B cell (primary cell): ENCODE measurements around the gene HS2ST1. TPM values are rescaled to one million over a fixed set of nuclear protein-coding genes. Genes with fewer than 3 reads are reported as not detected.
"Not testable (repeated sequence)": the region's sequence is repeated elsewhere in the genome, so short reads cannot be mapped to it uniquely, and the experiment has no call there.

Experiments used
- ATAC-seq: fragments of 200-7000 bp; cut with Tn5 transposase; one replicate; pipeline ENCODE4 v1.10.0; 2021; ENCODE audit warnings: low read depth, mild to moderate bottlenecking, moderate number of reproducible peaks, moderate library complexity
- CTCF ChIA-PET: fragments of 350-600 bp; sonication (Branson Sonifier 250); formaldehyde crosslinking; loops from one replicate; lab custom pipeline; 2021; ENCODE audit warnings: antibody characterized with exemption, inconsistent platforms; lab: Charles Lee
- POLR2A ChIA-PET: fragments of 350-600 bp; sonication (Branson Sonifier 250); formaldehyde crosslinking; loops from one replicate; lab custom pipeline; 2021; ENCODE audit warnings: antibody characterized with exemption; lab: Charles Lee
- DNase-seq: peaks from one replicate; pipeline ENCODE4 v3.0.0; 2013
- H2AFZ ChIP-seq: 2 replicates; pipeline ENCODE4 v1.6.1; 2012; ENCODE audit warnings: mild to moderate bottlenecking, low read depth, low read length; ENCODE audit not compliant: insufficient read depth, poor library complexity, severe bottlenecking
- H3K27ac ChIP-seq, 2 donors: 1 replicate in 1 of 2; 2 replicates in 1 of 2; pipeline ENCODE4 v1.5.1; 2012 to 2013; ENCODE audit warnings: low read length in 2 of 2, mild to moderate bottlenecking in 2 of 2, moderate library complexity in 1 of 2
- H3K27me3 ChIP-seq, 4 experiments: fragments of 200-600 bp in 1 of 4; sonication (generic) in 1 of 4; replicated peaks in 1 of 4; 1 replicate in 2 of 4; 2 replicates in 2 of 4; pipeline versions ENCODE4 v1.6.1 to v1.7.0; 2013 to 2016; ENCODE audit warnings: low read length in 3 of 4, mild to moderate bottlenecking in 2 of 4, mixed read lengths in 1 of 4, moderate library complexity in 1 of 4; ENCODE audit not compliant: insufficient read depth in 4 of 4, control insufficient read depth in 3 of 4; ENCODE audit errors: control extremely low read depth in 1 of 4
- H3K36me3 ChIP-seq, 2 experiments: replicated peaks in 1 of 2; 1 replicate in 1 of 2; 2 replicates in 1 of 2; pipeline versions ENCODE4 v1.6.1 to v1.7.1; 2013; ENCODE audit warnings: low read length in 1 of 2; ENCODE audit not compliant: insufficient read depth in 2 of 2, control insufficient read depth in 1 of 2; ENCODE audit errors: control extremely low read depth in 1 of 2, extremely low read depth in 1 of 2
- H3K4me1 ChIP-seq, 2 donors: fragments of 200-600 bp in 1 of 2; sonication (generic) in 1 of 2; 1 replicate in 1 of 2; 2 replicates in 1 of 2; pipeline versions ENCODE4 v1.5.1 to v1.6.1; 2013 to 2017; ENCODE audit warnings: low read length in 2 of 2; ENCODE audit not compliant: control insufficient read depth in 2 of 2, insufficient read depth in 2 of 2
- H3K4me2 ChIP-seq: replicated peaks from 2 replicates; pipeline ENCODE3; 2012; ENCODE audit warnings: mild to moderate bottlenecking, low read depth, low read length; ENCODE audit not compliant: poor library complexity, severe bottlenecking
- H3K4me3 ChIP-seq, 5 experiments: fragments of 200-600 bp in 1 of 5; sonication (generic) in 1 of 5; 1 replicate in 3 of 5; 2 replicates in 2 of 5; pipeline versions ENCODE4 v1.5.1 to v1.7.0; 2011 to 2016; ENCODE audit warnings: low read length in 4 of 5, mild to moderate bottlenecking in 4 of 5, low read depth in 2 of 5, control low read depth in 1 of 5, moderate library complexity in 1 of 5; ENCODE audit not compliant: insufficient read depth in 1 of 5; ENCODE audit errors: control extremely low read depth in 1 of 5, extremely low read depth in 1 of 5
- H3K79me2 ChIP-seq: fragments of 200-600 bp; sonication (generic); one replicate; pipeline ENCODE4 v1.6.0; 2016; ENCODE audit warnings: low read length; ENCODE audit not compliant: control insufficient read depth, insufficient read depth
- H3K9ac ChIP-seq: fragments of 200-600 bp; sonication (generic); 2 replicates; pipeline ENCODE4 v1.6.1; 2017; ENCODE audit warnings: mild to moderate bottlenecking, low read length, moderate library complexity
- H3K9me3 ChIP-seq, 3 donors: one replicate each; pipeline versions ENCODE4 v1.6.1 to v1.7.1; 2013; ENCODE audit warnings: low read length in 2 of 3; ENCODE audit not compliant: control insufficient read depth in 2 of 3, insufficient read depth in 1 of 3; ENCODE audit errors: control extremely low read depth in 1 of 3
- H4K20me1 ChIP-seq: 2 replicates; pipeline ENCODE4 v1.6.0; 2012; ENCODE audit warnings: mild to moderate bottlenecking, low read length; ENCODE audit not compliant: insufficient read depth, control insufficient read depth, poor library complexity, severe bottlenecking
- H3K27ac Mint-ChIP-seq: one replicate; pipeline ENCODE4 v1.8.0; 2021; ENCODE audit warnings: mixed read lengths
- H3K27me3 Mint-ChIP-seq: one replicate; pipeline ENCODE4 v1.8.0; 2021; ENCODE audit warnings: mixed read lengths
- H3K4me1 Mint-ChIP-seq: one replicate; pipeline ENCODE4 v1.8.0; 2021; ENCODE audit warnings: mixed read lengths
- H3K4me3 Mint-ChIP-seq: one replicate; pipeline ENCODE4 v1.8.0; 2021; ENCODE audit warnings: mixed read lengths
- H3K9me3 Mint-ChIP-seq: one replicate; pipeline ENCODE4 v1.8.0; 2022; ENCODE audit warnings: mixed read lengths; ENCODE audit not compliant: insufficient read depth
- EZH2 ChIP-seq: IDR thresholded peaks from 2 replicates; pipeline ENCODE4 v1.6.1; 2012; ENCODE audit warnings: borderline replicate concordance, low read depth, mild to moderate bottlenecking, moderate library complexity, low read length; ENCODE audit not compliant: insufficient read depth, poor library complexity, severe bottlenecking
- WGBS: methylation state at CpG from one replicate; pipeline ENCODE4 v1.1.5; 2013; ENCODE audit warnings: missing lambda C conversion rate; ENCODE audit not compliant: insufficient coverage; 5-methylcytosine and 5-hydroxymethylcytosine counted together
- intact Hi-C: fragments of 100-400 bp; cut with micrococcal nuclease; formaldehyde crosslinking; loops from one replicate; pipeline ENCODE4 v1.10.0; 2022
- polyA plus RNA-seq: library from polyadenylated mRNA; depleted of rRNA; stranded (reverse); fragments of >200 nt; gene quantifications from 2 replicates; pipeline ENCODE4 v1.2.3, GENCODE V29; 2012
- total RNA-seq, 2 donors: library from RNA; stranded (reverse); fragments of 120-200 nt in 1 of 2; gene quantifications; 1 replicate in 1 of 2; 2 replicates in 1 of 2; pipeline versions ENCODE4 v1.2.3 to v1.2.4, GENCODE V29; 2013 to 2022
- TF ChIP-seq, protein P1 (sequence below): fragments of 200-600 bp; IDR thresholded peaks from one replicate; pipeline ENCODE4 v1.8.0; 2022; ENCODE audit warnings: antibody characterized with exemption, mild to moderate bottlenecking

HS2ST1 gene
- total and polyA plus RNA-seq, 2 donors (not counting 1 experiment from before 2014, with no cell fraction given), result 3.0 to 16.9 TPM

DNA sequence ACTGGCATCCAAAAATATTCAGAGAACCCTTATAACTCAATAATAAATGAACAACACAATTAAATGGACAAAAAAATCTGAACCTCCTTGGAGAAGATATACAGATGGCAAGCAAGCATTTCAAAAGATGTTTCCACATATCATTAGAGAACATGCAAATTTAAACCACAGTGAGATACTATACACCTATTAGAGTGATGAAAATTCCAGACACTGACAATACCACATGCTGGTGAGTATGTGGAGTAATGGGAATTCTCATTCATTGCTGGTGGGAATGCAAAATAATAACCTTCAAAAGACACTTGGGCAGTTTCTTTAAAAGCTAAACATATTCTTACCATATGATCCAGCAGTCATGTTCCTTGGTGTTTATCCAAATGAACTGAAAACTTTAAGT lies 46.1 kb downstream of the HS2ST1 start:
- Histone ChIP-seq H3K36me3 (no peaks in the 10 kb centered on the region), H3K9me3 (peaks cover 0 to 5% (median 0%) of the 10 kb centered on the region in 3 donors), H4K20me1 (no peaks in the 10 kb centered on the region), H3K4me3 (no peak overlapping the region), H2AFZ (no peak overlapping the region), H3K9ac (no peak overlapping the region), H3K79me2 (peaks cover 9% of the 10 kb centered on the region), H3K4me2 (no peak overlapping the region), H3K27me3 (no peaks in the 10 kb centered on the region), H3K4me1 (peaks cover 0 to 6% of the 10 kb centered on the region in 2 donors), H3K27ac (no peak overlapping the region)
- no peak for TF ChIP-seq EZH2
- TF ChIP-seq, protein P1, sequence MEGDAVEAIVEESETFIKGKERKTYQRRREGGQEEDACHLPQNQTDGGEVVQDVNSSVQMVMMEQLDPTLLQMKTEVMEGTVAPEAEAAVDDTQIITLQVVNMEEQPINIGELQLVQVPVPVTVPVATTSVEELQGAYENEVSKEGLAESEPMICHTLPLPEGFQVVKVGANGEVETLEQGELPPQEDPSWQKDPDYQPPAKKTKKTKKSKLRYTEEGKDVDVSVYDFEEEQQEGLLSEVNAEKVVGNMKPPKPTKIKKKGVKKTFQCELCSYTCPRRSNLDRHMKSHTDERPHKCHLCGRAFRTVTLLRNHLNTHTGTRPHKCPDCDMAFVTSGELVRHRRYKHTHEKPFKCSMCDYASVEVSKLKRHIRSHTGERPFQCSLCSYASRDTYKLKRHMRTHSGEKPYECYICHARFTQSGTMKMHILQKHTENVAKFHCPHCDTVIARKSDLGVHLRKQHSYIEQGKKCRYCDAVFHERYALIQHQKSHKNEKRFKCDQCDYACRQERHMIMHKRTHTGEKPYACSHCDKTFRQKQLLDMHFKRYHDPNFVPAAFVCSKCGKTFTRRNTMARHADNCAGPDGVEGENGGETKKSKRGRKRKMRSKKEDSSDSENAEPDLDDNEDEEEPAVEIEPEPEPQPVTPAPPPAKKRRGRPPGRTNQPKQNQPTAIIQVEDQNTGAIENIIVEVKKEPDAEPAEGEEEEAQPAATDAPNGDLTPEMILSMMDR, result no peak
- Mint-ChIP-seq H3K9me3 (no peaks in the 10 kb centered on the region), H3K27ac (no peak overlapping the region), H3K27me3 (no peaks in the 10 kb centered on the region), H3K4me3 (no peak overlapping the region), H3K4me1 (peaks cover 16% of the 10 kb centered on the region)
- DNase-seq, result no peak
- no peak for ATAC-seq
- ChIA-PET CTCF (interaction anchor here (1.1 kb wide), 1 partner anchor 47 kb away, joined by 3 read pairs; the partner anchor contains the start of gene SELENOF), POLR2A (no interaction called here)
- intact Hi-C loops, result loop anchor here (10.0 kb wide), 1 partner anchor 226 kb away; no protein-coding TSS in a partner anchor

DNA sequence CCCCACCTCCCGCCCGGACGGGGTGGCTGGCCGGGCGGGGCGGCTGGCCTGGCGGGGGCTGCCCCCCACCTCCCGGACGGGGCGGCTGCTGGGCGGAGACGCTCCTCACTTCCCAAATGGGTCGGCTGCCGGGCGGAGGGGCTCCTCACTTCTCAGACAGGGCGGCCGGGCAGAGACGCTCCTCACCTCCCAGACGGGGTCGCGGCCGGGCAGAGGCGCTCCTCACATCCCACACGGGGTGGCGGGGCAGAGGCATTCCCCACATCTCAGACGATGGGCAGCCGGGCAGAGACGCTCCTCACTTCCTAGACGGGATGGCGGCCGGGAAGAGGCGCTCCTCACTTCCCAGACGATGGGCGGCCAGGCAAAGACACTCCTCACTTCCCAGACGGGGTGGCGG lies 49.4 kb downstream of the HS2ST1 start:
- H3K4me3 Mint-ChIP-seq, H3K27ac Mint-ChIP-seq, H3K4me1 ChIP-seq, H3K9me3 Mint-ChIP-seq, H3K27me3 Mint-ChIP-seq, ATAC-seq, H2AFZ ChIP-seq, H4K20me1 ChIP-seq, H3K9ac ChIP-seq, H3K4me2 ChIP-seq, H3K27ac ChIP-seq, H3K36me3 ChIP-seq, H3K4me3 ChIP-seq, DNase-seq, H3K27me3 ChIP-seq, H3K9me3 ChIP-seq: not testable (repeated sequence)
- POLR2A ChIA-PET, result interaction anchor here (0.6 kb wide), 1 partner anchor 128 kb away, joined by 5 read pairs; no protein-coding TSS in a partner anchor
- peaks cover 16% of the 10 kb centered on the region for H3K79me2 ChIP-seq
- CTCF ChIA-PET, result interaction anchor here (1.2 to 4.7 kb wide), 8 partner anchors 34 to 584 kb away, joined by 3 to 66 read pairs (median 5); partner anchors contain the start of genes HS2ST1 and SELENOF
- peaks cover 19% of the 10 kb centered on the region for H3K4me1 Mint-ChIP-seq
- intact Hi-C loops, result loop anchor here (10.0 kb wide), 1 partner anchor 229 kb away; no protein-coding TSS in a partner anchor
- WGBS, result 95% methylated on average over 31 of the region's 36 CpGs
